Common myeloid progenitor, CD34-positive (primary cell): ENCODE measurements around the gene GRIK5.

Experiments used
- CTCF ChIA-PET: fragments of 350-600 bp; sonication (Branson Sonifier 250); formaldehyde crosslinking; loops from one replicate; lab custom pipeline; 2021; ENCODE audit warnings: antibody characterized with exemption; lab: Charles Lee
- POLR2A ChIA-PET: fragments of 350-600 bp; sonication (Branson Sonifier 250); formaldehyde crosslinking; loops from one replicate; lab custom pipeline; 2021; ENCODE audit warnings: antibody characterized with exemption; lab: Charles Lee
- DNase-seq, 3 donors: peaks; one replicate each; pipeline versions ENCODE4 v3.0.0 to v3.0.0-alpha.2; 2013
- H3K27ac ChIP-seq, 2 experiments: 1 replicate in 1 of 2; 2 replicates in 1 of 2; pipeline ENCODE4 v1.7.0; 2013; ENCODE audit warnings: inconsistent platforms in 2 of 2, low read length in 2 of 2, mild to moderate bottlenecking in 2 of 2, low read depth in 1 of 2, moderate library complexity in 1 of 2; ENCODE audit not compliant: severe bottlenecking in 2 of 2, insufficient read depth in 1 of 2, poor library complexity in 1 of 2
- H3K27me3 ChIP-seq, 5 experiments: replicated peaks in 2 of 5; 1 replicate in 3 of 5; 2 replicates in 2 of 5; pipeline versions ENCODE4 v1.6.1 to v1.7.0; 2013; ENCODE audit warnings: low read length in 4 of 5, mild to moderate bottlenecking in 2 of 5, moderate library complexity in 2 of 5, inconsistent platforms in 1 of 5; ENCODE audit not compliant: insufficient read depth in 5 of 5, control insufficient read depth in 4 of 5
- H3K36me3 ChIP-seq, 4 experiments: 1 replicate in 2 of 4; 2 replicates in 2 of 4; pipeline versions ENCODE4 v1.6.1 to v1.7.0; 2013; ENCODE audit warnings: low read length in 3 of 4, control low read depth in 1 of 4, mild to moderate bottlenecking in 1 of 4; ENCODE audit not compliant: control insufficient read depth in 4 of 4, insufficient read depth in 4 of 4
- H3K4me1 ChIP-seq, 4 experiments: 1 replicate in 3 of 4; 2 replicates in 1 of 4; pipeline versions ENCODE4 v1.6.1 to v1.7.1; 2013; ENCODE audit warnings: low read length in 3 of 4, mild to moderate bottlenecking in 3 of 4, control low read depth in 1 of 4, inconsistent platforms in 1 of 4, moderate library complexity in 1 of 4; ENCODE audit not compliant: control insufficient read depth in 4 of 4, insufficient read depth in 4 of 4; ENCODE audit errors: control extremely low read depth in 1 of 4
- H3K4me3 ChIP-seq, 7 experiments: 1 replicate in 4 of 7; 2 replicates in 3 of 7; pipeline versions ENCODE4 v1.5.1 to v1.7.0; 2013; ENCODE audit warnings: mild to moderate bottlenecking in 7 of 7, low read length in 6 of 7, moderate library complexity in 6 of 7, inconsistent platforms in 2 of 7, low read depth in 2 of 7, control low read depth in 1 of 7; ENCODE audit not compliant: insufficient read depth in 4 of 7, control insufficient read depth in 1 of 7; ENCODE audit errors: extremely low read depth in 1 of 7
- H3K9me3 ChIP-seq, 5 experiments: 1 replicate in 4 of 5; 2 replicates in 1 of 5; pipeline versions ENCODE4 v1.6.1 to v1.7.1; 2013; ENCODE audit warnings: low read length in 4 of 5, mild to moderate bottlenecking in 2 of 5, inconsistent platforms in 1 of 5, low read depth in 1 of 5, moderate library complexity in 1 of 5; ENCODE audit not compliant: control insufficient read depth in 4 of 5, insufficient read depth in 2 of 5; ENCODE audit errors: control extremely low read depth in 1 of 5
- WGBS: methylation state at CpG from one replicate; pipeline ENCODE4 v1.1.5; 2013; ENCODE audit not compliant: insufficient coverage; 5-methylcytosine and 5-hydroxymethylcytosine counted together

Gene GRIK5

GRCh38 chr19:41957161-41957837 is 112.7 kb downstream of the GRIK5 start:
- H3K36me3 ChIP-seq: peaks cover 0 to 16% (median 4%) of the 10 kb centered on the region in 4 experiments
- no peak for DNase-seq
- H3K27ac ChIP-seq: no peak overlapping the region
- H3K9me3 ChIP-seq: no peaks in the 10 kb centered on the region
- 92% methylated on average over 4 of the region's 11 CpGs for WGBS
- no peaks in the 10 kb centered on the region for H3K27me3 ChIP-seq
- peaks cover 0 to 35% (median 15%) of the 10 kb centered on the region in 4 experiments for H3K4me1 ChIP-seq
- ChIA-PET POLR2A (interaction anchor here (1.4 kb wide), 1 partner anchor 84 kb away, joined by 3 read pairs; no protein-coding TSS in a partner anchor), CTCF (interaction anchor here (0.8 to 4.3 kb wide), 9 partner anchors 11 to 98 kb away, joined by 3 to 15 read pairs (median 5); partner anchors contain the start of genes CD79A and RPS19)
- no peak overlapping the region for H3K4me3 ChIP-seq

GRCh38 chr19:41956621-41957020 is 113.4 kb downstream of the GRIK5 start:
- H3K27me3 ChIP-seq: no peaks in the 10 kb centered on the region
- no peak for DNase-seq
- 97% methylated on average over 13 of the region's 13 CpGs for whole genome bisulfite sequencing
- peaks cover 0 to 16% (median 4%) of the 10 kb centered on the region in 4 experiments for H3K36me3 ChIP-seq
- ChIA-PET CTCF (interaction anchor here (0.8 to 4.3 kb wide), 7 partner anchors 10 to 84 kb away, joined by 3 to 15 read pairs (median 5); no protein-coding TSS in a partner anchor), POLR2A (no interaction called here)
- peaks cover 0 to 35% (median 16%) of the 10 kb centered on the region in 4 experiments for H3K4me1 ChIP-seq
- H3K9me3 ChIP-seq: no peaks in the 10 kb centered on the region
- no peak overlapping the region for H3K4me3 ChIP-seq
- H3K27ac ChIP-seq: no peak overlapping the region

GRCh38 chr19:41955521-41955920 is 114.5 kb downstream of the GRIK5 start:
- POLR2A ChIA-PET: no interaction called here
- H3K9me3 ChIP-seq: no peaks in the 10 kb centered on the region
- no peak overlapping the region for H3K4me3 ChIP-seq
- DNase-seq: no peak
- no peaks in the 10 kb centered on the region for H3K27me3 ChIP-seq
- peaks cover 0 to 28% (median 18%) of the 10 kb centered on the region in 4 experiments for H3K4me1 ChIP-seq
- WGBS: 58% methylated on average over 4 of the region's 7 CpGs
- H3K36me3 ChIP-seq: peaks cover 0 to 16% (median 4%) of the 10 kb centered on the region in 4 experiments
- H3K27ac ChIP-seq: no peak overlapping the region
- CTCF ChIA-PET: interaction anchor here (4.3 kb wide), 1 partner anchor 83 kb away, joined by 15 read pairs; no protein-coding TSS in a partner anchor

- Histone ChIP-seq H3K9me3 (no peaks in the 10 kb centered on the region), H3K27me3 (no peaks in the 10 kb centered on the region), H3K36me3 (peaks cover 0 to 13% (median 3%) of the 10 kb centered on the region in 4 experiments), H3K4me3 (no peak overlapping the region), H3K4me1 (peaks cover 0 to 5% (median 2%) of the 10 kb centered on the region in 4 experiments), H3K27ac (no peak overlapping the region)
- DNase-seq: peak; percentile 67 to 79 (median 68)
- WGBS: 2% methylated on average over 5 of the region's 12 CpGs
- ChIA-PET POLR2A (no interaction called here), CTCF (interaction anchor here (1.0 to 4.6 kb wide), 8 partner anchors 14 to 101 kb away, joined by 3 to 37 read pairs (median 6); partner anchors contain the start of gene CD79A)
Observed at GRCh38 chr19:41951686-41952172, 118.3 kb downstream of the GRIK5 start.
